DMS 273 (cell line): ENCODE results near the gene ARMC9.

Source experiments
- DNase-seq: peaks from one replicate; lab custom pipeline; 2025; ENCODE audit not compliant: unreplicated experiment; lab: John Stamatoyannopoulos, UW

ARMC9 gene

DNA sequence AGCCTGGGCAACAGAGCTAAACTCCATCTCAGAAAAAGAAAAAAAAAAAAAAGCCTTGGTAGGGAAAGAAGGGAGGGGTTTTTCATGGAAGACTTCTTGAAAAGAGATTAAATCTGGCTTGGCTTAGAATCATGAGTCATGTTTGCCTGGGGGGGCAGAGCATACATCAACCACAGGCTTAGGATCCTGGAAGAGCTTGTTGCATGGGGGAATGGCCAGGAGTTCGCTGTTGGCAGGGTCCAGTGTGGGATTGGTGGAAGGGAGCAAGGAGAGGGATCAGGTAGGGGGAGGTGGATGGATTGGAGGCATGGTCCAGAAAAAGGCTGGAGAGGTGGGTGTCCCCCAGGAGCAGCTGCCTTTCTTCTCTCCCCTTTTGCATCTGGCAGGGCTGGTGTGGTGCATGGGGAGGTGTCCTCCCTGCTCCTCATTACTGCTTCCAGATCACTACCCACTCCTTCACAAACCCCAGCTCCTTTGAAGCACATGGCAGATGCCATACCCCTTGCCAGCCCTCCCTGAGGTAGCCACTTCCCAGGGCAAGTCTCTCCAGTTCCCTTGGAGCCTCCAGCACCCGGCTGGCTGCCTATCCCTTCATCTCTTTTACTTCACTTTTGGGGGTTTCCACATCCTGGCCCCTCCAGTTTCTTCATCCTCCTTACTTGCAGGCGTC lies 2.5 kb downstream of the ARMC9 start:
- DNase-seq: peak; percentile 22

DNA sequence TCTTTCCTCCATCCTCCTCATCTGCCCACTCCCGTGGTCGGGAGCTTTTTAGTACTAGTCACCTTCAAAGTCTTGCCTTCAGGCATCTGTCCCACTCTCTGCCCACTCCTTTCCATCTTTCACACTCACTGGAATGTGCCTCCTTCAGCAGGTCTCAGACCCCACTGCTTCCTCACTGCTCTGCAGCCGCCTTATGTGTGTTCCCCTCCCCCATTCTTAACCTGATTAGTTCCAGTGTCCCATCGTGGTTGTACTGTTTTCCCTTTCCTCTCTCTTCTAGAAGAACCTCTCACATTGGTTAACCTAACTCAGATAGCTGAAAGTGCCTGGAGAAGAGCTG lies 3.0 kb downstream of the ARMC9 start:
- no peak for DNase-seq

DNA sequence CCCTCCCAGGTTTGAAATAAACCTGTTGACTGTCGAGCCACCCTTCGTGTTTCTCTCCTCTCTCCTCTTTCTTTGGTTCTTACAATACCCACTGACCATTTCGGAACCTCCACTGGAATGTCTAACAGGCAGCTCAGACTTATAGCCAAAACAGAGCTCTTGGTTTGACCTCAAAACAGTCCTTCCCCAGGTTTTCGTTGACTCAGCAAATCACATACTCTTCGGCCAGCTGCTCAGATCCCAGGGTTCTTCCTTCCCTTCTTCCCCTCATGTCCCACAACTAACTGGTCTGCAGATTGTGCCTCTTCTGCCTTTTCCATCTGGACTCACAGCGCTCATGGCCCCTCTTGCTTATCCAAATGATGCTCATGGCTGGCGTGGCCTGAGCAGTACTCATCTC lies 4.7 kb downstream of the ARMC9 start:
- DNase-seq: no peak

DNA sequence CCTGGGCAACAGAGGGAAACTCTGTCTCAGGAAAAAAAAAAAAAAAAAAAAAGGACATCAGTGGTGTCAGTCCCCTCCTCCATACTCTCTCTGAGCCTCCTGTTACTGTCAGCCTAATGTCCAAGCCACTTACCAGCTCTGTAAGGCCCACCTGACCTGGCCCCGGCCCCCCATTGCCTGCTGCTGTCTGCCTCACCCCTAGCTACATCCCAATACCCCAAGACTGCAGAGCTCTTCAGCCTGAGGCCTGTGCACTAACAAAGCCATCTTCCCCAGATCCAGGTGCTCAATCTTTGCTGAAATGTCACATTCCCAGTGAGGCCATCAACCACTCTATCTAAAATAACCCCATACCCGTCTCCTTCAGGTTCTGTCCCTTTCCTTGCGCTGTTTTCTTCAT lies 5.7 kb downstream of the ARMC9 start:
- DNase-seq: no peak

DNA sequence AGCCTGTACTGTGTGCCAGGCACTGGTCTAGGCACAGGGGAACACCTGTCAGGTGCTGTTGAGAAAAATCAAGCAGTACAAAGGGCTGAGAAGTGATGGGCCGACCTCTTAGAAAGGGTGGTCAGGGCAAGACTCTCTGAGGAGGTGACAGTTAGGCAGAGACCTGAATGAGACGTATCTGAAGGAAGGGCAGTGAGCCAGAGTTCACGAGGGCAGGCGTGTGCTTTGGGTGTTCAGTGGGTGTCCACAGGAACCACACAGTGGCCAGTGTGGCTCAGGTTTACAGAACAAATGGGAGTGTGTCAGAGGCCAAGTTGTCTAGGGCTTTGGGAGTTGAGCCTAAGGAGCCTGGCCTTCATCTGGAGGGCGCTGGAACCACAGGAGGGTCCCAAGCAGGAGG lies 6.2 kb downstream of the ARMC9 start:
- DNase-seq: no peak

DNA sequence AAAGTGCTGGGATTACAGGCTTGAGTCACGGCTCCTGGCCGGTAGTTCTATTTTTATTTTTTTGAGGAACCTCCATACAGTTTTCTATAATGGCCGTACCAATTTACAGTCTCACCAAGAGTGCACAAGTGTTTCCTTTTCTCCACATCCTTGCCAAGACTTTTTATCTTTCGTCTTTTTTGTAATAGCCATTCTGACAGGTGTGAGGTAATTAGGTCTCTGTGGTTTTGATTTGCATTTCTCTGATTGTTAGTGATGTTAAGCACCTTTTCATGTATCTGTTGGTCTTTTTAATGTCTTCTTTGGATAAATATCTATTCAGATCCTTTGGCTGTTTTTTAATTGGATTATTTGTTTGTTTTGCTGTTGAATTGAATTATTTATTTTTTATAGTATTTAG lies 9.3 kb downstream of the ARMC9 start:
- DNase-seq: no peak

DNA sequence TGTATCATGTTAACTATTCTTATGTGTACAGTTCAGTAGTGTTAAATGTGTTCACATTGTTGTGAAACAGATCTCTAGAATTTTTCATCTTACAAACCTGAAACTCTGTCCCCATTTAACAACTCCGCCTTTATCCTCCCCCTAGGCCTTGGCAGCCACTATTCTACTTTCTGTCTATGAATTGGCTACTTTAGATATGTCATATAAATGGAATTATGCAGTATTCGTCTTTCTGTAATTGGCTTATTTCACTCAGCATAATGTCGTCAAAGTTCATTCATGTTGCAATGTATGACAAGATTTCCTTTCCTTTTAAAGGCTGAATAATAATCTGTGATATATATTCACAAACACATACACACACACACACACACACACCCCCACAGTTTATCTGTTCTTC lies 12.4 kb downstream of the ARMC9 start:
- DNase-seq: no peak

DNA sequence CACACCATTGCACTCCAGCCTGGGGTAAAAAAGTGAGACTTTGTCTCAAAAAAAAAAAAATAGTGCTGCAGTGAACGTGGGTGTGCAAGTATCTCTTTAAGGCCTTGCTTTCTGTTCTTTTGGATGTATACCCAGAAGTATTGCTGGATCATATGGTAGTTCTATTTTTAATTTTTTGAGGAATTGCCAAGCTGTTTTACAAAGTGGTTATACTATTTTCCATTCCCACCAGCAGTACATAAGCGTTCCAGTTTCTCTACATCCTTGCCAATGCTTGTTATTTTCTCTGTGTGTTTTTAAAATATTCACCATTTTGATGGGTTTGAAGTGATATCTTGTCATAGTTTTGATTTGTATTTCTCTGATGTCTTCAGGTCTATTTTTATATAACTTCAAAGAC lies 13.1 kb downstream of the ARMC9 start:
- no peak for DNase-seq

DNA sequence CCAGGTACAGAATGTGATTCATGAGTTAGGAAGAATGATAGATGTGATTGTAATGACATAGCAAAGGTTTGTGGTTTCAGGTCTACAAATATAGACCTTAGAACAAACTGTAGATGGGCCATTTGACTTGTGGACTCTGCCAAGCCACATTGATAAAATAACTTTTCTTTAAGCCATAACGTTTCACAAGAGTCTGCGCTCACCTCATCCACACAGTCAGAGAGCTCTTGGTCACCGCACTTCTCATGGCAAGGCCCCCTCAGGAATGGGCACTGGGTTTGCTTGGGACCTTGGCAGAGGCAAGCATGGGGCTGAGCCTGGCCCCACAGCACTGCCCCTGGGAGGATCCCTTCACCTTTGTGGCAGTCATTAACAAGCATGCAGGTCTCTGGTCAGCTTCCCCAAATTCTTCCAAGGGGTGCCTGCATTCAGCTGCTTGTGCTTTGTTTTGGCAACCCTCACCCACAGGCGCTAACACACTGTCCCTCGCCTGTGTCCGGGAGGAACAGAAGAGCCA lies 14.0 kb downstream of the ARMC9 start:
- no peak for DNase-seq

DNA sequence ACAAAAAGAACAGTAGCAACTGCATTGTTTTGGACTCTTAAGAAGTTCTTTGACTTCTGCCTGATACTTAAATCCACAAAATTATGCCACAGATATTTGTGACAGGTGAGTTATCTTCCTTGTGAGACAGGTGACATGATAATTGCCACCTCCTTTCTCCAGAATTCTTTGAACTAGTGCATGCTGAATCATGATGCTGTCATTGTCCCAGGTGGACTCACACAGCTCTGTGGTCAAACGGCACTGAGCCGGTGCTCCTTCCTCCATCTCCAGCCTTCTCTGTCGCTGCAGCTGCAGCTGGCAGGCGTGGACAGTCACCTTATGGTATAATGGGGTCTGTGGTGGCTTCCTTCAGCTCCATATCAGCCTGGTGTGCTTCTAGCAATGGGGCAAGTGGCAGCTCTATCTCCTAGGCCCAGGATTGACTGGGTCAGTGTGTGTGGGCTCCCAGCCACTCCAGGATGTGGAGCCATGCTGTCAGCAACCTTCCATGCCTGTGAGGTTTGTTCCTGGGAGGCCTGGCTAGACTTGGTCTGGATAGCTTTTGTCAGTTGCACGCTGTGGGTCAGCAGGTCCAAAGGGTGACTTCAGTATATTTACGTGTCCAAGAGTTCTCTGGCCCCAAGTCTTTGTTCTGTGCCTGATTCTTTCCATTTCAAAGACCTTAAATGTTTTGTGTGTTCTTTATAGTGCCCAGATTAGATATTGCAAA lies 15.7 kb downstream of the ARMC9 start:
- no peak for DNase-seq

DNA sequence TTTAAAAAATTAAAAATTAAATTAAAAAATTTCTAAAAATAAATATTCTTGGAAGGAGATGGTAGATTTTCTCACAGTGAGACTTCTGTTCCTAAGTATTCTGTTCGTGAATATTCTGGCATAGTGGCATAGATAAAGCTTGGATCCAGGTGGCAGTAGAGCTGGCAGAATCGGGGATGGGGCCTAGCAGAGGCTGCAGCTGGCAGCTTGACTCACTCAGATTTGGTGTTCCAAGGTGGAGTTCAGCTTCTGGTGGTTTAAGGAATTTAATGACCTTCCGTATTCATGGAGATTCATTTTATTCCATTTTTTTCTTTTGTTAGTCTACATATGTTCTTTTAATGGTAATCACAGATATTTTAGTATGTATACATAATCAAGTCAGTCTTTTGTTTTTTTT lies 19.9 kb downstream of the ARMC9 start:
- peak; percentile 9 for DNase-seq

DNA sequence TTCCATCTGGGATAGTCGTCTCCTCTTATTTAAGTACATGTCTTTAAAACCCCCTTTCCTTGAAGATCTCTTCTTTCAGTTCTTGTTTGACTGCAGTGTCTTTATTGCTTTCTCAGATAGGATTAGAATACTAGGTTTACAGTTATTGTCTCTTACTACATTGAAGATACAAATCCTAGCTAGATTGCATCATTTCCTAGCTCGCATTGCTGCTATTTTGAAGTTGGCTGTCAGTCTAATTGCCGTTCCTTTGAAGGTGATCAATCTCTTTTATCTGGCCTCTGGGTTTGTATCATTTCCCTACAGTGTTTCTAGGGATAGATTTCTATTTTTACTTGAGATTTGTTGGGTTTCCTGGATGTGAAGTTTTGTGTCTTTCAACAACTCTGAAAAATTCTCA lies 20.9 kb downstream of the ARMC9 start:
- DNase-seq: no peak

DNA sequence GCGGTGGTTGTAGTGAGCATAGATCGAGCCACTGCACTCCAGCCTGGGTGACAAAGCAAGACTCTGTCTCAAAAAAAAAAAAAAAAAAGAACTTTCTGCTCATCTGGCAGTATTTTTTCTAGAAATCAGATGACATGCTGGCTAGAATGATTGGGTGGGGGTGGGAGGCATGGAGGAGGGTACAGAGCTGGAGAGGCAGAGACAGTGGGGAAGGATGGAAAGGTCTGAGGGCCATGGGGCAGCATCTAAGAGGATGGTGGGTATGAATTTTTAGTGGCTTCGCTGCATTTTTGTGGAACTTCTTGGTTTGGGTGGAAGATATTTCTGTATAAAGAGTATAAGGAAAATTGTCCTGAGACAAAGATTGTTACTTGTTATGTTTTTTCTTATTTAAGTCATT lies 23.3 kb downstream of the ARMC9 start:
- DNase-seq: no peak

DNA sequence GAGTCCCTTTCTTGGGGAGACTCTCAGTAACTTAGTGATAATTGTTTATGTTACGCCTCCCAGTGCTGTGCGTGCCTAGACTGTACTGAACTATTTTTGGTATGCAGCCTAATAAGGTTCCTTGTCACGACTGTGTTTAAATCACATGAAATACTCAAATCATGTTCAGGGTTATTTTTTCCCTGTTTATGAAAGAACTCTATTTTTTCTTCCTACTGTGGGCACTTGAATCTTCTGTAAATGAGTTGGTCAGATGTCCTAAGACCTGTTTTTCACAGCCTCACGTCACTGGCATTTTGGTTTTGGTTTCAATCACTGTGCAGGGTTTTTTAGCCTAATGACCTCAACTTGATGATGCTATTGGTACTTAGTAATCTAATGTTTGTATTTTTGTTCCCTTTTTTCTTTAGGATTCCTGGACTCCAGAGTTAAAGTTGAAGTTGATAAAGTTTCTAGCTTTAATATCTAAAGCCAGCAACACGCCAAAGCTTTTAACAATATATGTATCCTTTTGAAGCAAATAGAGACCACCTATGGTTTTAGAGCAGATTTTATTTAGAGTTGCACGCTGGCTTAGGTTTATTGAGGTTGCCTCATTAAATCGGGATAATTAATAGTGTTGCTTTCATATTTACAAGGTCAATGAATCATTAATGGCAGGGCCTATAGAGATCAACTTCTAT lies 24.0 kb downstream of the ARMC9 start:
- no peak for DNase-seq

DNA sequence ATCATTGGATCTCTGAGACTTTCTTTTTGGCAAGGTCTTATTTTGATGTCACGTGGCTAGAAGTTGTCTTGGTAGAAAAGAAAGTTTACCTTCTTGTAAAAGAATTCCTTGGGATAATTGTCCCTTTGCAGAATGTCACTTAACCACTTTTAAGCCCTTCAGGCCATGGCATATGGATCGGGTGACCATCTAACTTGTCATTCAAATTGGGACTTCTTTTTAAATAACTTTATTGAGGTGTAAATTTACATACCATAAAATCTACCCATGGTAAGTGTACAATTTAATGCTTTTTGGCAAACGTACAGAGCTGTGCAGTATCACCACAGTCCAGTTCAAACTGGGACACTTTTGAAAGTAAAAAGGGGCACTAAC lies 24.6 kb downstream of the ARMC9 start:
- no peak for DNase-seq

DNA sequence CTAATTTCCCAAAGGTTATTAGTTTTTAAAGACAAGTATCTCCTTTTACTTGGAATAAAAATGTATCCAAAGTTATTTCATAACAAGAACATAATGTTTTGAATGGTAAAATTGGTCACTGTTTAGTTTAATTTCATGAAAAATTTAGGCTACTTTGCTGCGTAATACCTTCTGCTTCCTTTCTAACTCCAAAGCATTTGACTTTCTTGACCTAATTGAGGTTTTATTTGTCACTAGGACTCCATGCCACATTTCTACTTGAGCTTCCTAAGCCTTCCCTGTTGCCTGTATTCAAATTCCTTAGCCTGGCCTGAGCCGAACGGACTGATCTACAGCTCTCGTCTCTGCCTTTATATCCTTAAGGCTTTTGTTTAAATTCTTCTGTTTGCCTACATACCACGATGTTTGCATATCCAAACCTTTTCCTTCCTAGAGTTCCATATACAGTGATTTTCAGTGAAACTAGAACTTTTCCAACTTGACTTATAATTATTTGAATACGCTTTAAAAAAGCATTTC lies 25.1 kb downstream of the ARMC9 start:
- no peak for DNase-seq

DNA sequence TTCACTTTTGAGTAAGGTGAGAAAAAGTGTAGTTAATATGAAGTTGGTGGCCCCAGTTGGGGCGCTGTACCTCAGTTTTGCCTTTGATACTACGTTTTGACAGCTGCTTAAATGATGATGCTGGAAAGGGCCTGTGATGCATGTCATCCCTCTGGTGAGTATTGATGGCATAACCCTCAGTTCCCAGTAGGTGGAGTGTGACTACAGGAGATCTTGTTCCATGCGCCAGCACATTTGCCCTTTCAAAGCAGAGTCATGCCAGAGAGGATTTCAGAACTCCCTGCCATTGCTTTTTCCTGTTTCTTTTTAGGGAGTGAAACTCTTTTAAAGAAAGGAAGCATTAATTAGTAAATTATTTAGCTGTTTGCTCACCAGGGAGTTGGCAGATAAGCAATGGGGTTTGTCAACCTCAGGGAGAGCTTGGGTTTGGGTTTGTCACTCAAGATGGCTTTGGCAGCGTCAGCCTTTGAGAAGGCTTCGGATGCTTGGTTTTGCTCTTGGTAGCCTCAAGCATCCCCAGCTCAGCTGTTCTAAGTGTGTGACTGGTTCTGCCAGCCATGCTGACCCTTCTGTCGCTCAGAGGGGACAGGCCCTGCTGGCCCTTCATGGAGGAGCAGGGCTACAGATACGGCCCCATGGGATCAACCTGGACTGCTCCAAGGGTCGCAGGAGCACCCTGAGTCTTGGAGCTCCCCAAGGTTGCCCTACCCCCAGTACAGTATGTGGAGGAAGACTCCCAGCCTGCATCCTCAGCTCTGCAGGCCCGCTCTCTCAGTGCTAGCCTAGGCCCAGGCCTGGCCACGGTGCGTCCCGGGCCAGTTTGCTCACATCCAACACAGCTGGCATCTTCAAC lies 29.1 kb downstream of the ARMC9 start:
- peak; percentile 85 for DNase-seq

DNA sequence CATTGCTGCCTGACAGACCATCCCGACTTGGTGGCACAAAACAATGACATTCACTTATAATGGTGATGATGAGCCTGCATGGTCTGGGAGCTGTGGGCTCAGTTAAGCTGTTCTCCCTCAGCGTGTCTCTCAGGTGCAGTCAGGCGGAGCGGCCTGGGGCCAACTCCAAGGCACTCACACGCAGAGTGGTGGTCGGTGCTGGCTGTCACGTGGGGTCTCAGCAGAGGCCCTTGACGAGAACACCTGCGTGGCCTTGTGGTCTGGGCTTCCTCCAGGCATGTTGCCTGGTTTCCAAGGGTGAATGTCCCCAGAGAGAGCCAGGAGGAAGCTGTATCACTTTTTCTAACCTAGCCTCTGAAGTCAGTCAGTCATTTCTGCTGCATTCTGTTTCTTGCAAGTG lies 29.8 kb downstream of the ARMC9 start:
- no peak for DNase-seq

DNA sequence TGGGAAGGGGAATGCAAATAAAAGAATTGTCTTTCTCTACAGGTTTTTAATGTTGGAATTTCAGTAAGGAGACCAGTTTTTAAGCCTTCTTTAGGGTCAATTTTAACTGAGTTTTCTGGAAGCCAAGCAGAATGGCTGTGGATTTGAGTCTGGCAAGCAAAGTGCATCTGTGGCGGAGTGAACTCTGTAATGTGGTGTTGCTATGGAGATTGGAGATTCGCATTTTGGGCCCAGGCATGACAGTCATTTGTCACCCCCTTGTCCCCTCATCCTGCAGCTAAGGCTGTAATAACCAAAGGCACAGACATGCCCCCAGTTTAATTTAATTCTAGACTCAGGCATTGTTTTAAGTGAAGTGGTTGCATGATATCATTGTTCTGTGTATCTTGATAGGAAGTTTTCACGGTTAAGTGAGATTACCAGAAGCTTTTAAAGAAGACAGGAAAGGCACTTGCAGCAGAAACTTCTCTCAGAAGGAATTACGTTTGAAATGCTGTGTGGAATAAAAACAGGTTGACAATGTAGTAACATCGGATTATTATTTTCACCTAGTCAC lies 30.6 kb downstream of the ARMC9 start:
- DNase-seq: no peak

DNA sequence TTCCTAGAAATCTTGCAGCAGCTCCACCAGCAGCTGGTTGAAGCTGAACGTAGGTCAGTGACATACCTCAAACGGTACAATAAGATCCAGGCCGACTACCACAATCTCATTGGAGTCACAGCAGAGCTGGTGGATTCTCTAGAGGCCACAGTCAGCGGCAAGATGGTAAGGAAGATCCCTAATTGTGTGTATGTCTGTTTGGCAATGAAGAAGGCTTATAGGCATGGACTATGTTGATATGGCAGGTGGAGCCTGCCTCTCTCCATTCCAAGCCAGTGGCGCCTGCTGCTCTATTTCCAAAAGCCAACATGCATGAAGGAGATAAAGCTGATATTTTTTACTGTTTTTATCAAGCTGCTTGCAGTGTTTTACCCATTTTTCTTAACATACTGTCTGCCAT lies 36.8 kb downstream of the ARMC9 start:
- DNase-seq: no peak

DNA sequence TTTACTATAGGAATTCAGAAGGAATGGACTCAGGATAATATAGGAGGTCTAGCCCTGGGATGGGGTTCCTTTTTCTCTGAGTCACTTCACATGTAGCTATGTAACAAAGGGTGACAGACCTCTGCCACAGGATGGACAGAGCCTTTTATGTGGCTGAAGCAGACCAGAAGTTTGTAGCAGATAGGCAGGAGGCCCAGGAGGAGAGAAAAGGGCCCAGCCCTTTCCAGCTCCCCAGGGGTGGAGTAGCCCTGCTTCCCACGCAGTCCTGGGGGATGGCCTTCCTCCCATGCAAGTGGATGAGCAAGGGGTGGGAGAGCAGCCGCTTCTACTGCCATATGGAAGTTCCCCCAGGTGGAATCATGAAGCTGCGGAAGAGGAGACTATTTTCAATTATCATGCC lies 40.3 kb downstream of the ARMC9 start:
- DNase-seq: no peak
